ENCODE results near the gene ID2.

- no peak for TF ChIP-seq EZH2 (IDR thresholded peaks at IDR 0.05; ENCODE audit: insufficient read depth, poor library complexity, severe bottlenecking)
- no peak for TF ChIP-seq EZH2phosphoT487 (IDR thresholded peaks at IDR 0.05; ENCODE audit: insufficient read depth, low read depth)
Measured at GRCh38 chr2:8694737-8695136, 12.9 kb downstream of the ID2 start.

Measured in GM23248 (cell line).